Endothelial cell (in vitro differentiated cells): ENCODE measurements around the gene STRN. TPM values are rescaled to one million over a fixed set of nuclear protein-coding genes. Genes with fewer than 3 reads are reported as not detected.

Experiments
- DNase-seq: peaks from one replicate; pipeline ENCODE4 v3.0.0; 2021; ENCODE audit warnings: low spot score
- H3K27ac Mint-ChIP-seq: one replicate; pipeline ENCODE4 v1.8.0; 2021; ENCODE audit warnings: mixed read lengths, inconsistent platforms; ENCODE audit not compliant: unreplicated experiment
- H3K27me3 Mint-ChIP-seq: one replicate; pipeline ENCODE4 v1.8.0; 2021; ENCODE audit warnings: mild to moderate bottlenecking, moderate library complexity, mixed read lengths, inconsistent platforms; ENCODE audit not compliant: unreplicated experiment
- H3K36me3 Mint-ChIP-seq: one replicate; pipeline ENCODE4 v1.8.0; 2021; ENCODE audit warnings: mild to moderate bottlenecking, low read depth, mixed read lengths, inconsistent platforms; ENCODE audit not compliant: unreplicated experiment
- H3K4me1 Mint-ChIP-seq: one replicate; pipeline ENCODE4 v1.8.0; 2021; ENCODE audit warnings: mild to moderate bottlenecking, mixed read lengths, inconsistent platforms; ENCODE audit not compliant: unreplicated experiment
- H3K4me3 Mint-ChIP-seq: one replicate; pipeline ENCODE4 v1.8.0; 2021; ENCODE audit warnings: mild to moderate bottlenecking, mixed read lengths, inconsistent platforms; ENCODE audit not compliant: unreplicated experiment
- H3K9me3 Mint-ChIP-seq: one replicate; pipeline ENCODE4 v1.8.0; 2021; ENCODE audit warnings: mixed read lengths, inconsistent platforms; ENCODE audit not compliant: unreplicated experiment
- CTCF ChIP-seq: fragments of 200-600 bp; sonication (generic); IDR thresholded peaks from one replicate; pipeline ENCODE4 v1.5.0; 2021; ENCODE audit warnings: antibody characterized with exemption; ENCODE audit not compliant: unreplicated experiment
- total RNA-seq: library from RNA; stranded (reverse); fragmentation: NEBNext Ultra II Directional; extraction: Animal tissue kit (Norgen Biotek cat#: 25700); gene quantifications from one replicate; pipeline ENCODE4 v1.2.1, GENCODE V29; 2021; ENCODE audit not compliant: unreplicated experiment

STRN gene
- total RNA-seq, 1 donor from 2014 or later: 52.0 TPM

GRCh38 chr2:36869606-36870005 lies 96.7 kb downstream of the STRN start:
- Mint-ChIP-seq H3K4me1 (no peaks in the 10 kb centered on the region), H3K4me3 (no peak overlapping the region), H3K9me3 (no peaks in the 10 kb centered on the region), H3K27me3 (no peaks in the 10 kb centered on the region), H3K27ac (no peak overlapping the region), H3K36me3 (peaks cover 33% of the 10 kb centered on the region)
- no peak for TF ChIP-seq CTCF
- DNase-seq: no peak

- no peak for TF ChIP-seq CTCF
- Mint-ChIP-seq H3K4me3 (no peak overlapping the region), H3K36me3 (peaks cover 40% of the 10 kb centered on the region), H3K4me1 (peaks cover 11% of the 10 kb centered on the region), H3K27ac (no peak overlapping the region), H3K9me3 (no peaks in the 10 kb centered on the region), H3K27me3 (no peaks in the 10 kb centered on the region)
- no peak for DNase-seq
These were observed 104.4 kb downstream of the STRN start for GRCh38 chr2:36861896-36862295.

GRCh38 chr2:36859366-36859792 lies 107.0 kb downstream of the STRN start:
- H3K4me1 Mint-ChIP-seq: peaks cover 12% of the 10 kb centered on the region
- TF ChIP-seq CTCF: no peak
- DNase-seq: no peak
- no peaks in the 10 kb centered on the region for H3K27me3 Mint-ChIP-seq
- H3K4me3 Mint-ChIP-seq: no peak overlapping the region
- H3K27ac Mint-ChIP-seq: peak overlapping the region; percentile 20
- no peaks in the 10 kb centered on the region for H3K9me3 Mint-ChIP-seq
- peaks cover 35% of the 10 kb centered on the region for H3K36me3 Mint-ChIP-seq

GRCh38 chr2:36858551-36859365 lies 107.6 kb downstream of the STRN start:
- Mint-ChIP-seq H3K9me3 (no peaks in the 10 kb centered on the region), H3K4me3 (no peak overlapping the region), H3K4me1 (peaks cover 15% of the 10 kb centered on the region), H3K36me3 (peaks cover 34% of the 10 kb centered on the region), H3K27me3 (no peaks in the 10 kb centered on the region), H3K27ac (peak overlapping the region; percentile 20)
- DNase-seq: no peak
- no peak for TF ChIP-seq CTCF

- no peak overlapping the region for H3K27ac Mint-ChIP-seq
- H3K9me3 Mint-ChIP-seq: no peaks in the 10 kb centered on the region
- H3K4me1 Mint-ChIP-seq: peaks cover 15% of the 10 kb centered on the region
- no peaks in the 10 kb centered on the region for H3K27me3 Mint-ChIP-seq
- DNase-seq: no peak
- H3K36me3 Mint-ChIP-seq: peaks cover 23% of the 10 kb centered on the region
- no peak overlapping the region for H3K4me3 Mint-ChIP-seq
- TF ChIP-seq CTCF: no peak
These were observed 108.6 kb downstream of the STRN start for GRCh38 chr2:36857713-36858112.
